ENCODE data around the gene LANCL3. TPM values are rescaled to one million over a fixed set of nuclear protein-coding genes. Genes with fewer than 3 reads are reported as not detected.

Gene LANCL3
- polyA plus RNA-seq, 1 experiment = 0.01 TPM

DNA sequence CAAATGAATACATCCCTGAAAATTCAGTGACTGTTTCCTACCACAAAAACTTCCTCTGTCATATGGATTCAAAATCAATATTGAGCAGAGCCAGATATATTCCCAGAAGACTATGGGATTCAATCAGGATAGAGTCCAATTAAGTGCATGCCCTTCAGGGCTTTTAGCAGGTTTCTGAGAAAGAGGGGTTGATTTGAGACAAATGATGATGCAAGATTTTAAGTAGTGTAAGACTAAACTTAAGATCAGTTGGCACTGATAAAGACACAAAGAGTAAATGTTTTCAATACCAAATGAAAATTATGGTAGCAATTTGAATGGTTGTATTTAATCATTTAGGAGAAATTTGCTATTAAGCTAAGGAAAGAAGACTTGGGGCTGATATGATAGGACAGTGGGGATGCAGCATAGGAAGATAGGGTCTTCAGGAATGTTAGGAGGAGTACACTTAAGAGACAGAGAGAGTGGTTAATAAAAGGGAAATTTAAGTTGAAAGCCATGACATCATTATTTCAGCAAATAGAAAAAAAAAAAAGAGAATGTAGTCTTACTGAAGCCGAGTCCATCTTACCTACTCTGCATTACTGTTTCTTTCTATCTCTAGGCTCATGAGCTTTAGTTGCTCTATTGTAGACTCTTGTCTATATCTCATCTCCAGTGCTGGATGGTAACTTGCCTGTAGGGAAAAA lies 82.1 kb downstream of the LANCL3 start:
- CTCF ChIA-PET = no interaction called here
- Histone ChIP-seq H3K4me3 (ENCODE audit: low read depth, low read length) (no peak overlapping the region), H3K27me3 (ENCODE audit: control insufficient read depth, insufficient read depth, low read length) (no peaks in the 10 kb centered on the region), H3K27ac (ENCODE audit: low read depth, low read length) (no peak overlapping the region), H3K9me3 (ENCODE audit: control insufficient read depth, insufficient read depth, low read length) (no peaks in the 10 kb centered on the region)
- DNase-seq (ENCODE audit: low read depth, low spot score) = no peak
- POLR2A ChIA-PET = no interaction called here
- TF ChIP-seq, protein P1, sequence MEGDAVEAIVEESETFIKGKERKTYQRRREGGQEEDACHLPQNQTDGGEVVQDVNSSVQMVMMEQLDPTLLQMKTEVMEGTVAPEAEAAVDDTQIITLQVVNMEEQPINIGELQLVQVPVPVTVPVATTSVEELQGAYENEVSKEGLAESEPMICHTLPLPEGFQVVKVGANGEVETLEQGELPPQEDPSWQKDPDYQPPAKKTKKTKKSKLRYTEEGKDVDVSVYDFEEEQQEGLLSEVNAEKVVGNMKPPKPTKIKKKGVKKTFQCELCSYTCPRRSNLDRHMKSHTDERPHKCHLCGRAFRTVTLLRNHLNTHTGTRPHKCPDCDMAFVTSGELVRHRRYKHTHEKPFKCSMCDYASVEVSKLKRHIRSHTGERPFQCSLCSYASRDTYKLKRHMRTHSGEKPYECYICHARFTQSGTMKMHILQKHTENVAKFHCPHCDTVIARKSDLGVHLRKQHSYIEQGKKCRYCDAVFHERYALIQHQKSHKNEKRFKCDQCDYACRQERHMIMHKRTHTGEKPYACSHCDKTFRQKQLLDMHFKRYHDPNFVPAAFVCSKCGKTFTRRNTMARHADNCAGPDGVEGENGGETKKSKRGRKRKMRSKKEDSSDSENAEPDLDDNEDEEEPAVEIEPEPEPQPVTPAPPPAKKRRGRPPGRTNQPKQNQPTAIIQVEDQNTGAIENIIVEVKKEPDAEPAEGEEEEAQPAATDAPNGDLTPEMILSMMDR (IDR thresholded peaks at IDR 0.05; ENCODE audit: low read depth, low read length) = no peak

DNA sequence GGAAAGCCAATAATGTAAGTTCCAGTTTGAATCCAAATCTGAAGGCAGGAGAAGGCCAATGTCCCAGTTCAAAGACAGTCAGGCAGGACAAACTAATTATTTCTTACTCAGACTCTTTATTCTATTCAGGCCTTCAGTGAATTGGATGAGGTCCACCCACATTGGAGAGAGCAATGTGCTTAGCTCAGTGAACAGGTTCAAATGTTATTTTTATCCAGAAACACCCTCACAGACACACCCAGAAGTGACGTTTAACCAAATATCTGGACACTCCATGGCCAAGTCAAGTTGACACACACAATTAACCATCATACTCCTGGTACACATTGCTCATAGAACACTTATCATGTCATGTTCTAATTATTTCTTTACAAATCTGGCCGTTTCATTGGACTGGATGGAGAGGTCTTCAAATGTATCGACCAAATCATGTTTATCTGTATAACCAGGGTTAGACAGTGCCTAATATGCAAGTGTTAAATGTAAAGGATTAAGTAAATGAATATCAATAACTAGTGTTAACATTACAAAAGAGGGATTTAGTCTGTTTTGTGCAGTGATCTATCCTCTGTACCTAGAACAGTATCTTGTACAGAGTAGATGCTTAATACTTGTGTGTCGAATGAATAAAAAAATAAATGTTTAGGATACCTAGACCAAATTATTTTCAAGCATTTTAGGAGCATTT lies 87.0 kb downstream of the LANCL3 start:
- no peak for DNase-seq (ENCODE audit: low read depth, low spot score)
- TF ChIP-seq, protein P1 (IDR thresholded peaks at IDR 0.05; ENCODE audit: low read depth, low read length) = no peak
- Histone ChIP-seq H3K27me3 (ENCODE audit: control insufficient read depth, insufficient read depth, low read length) (no peaks in the 10 kb centered on the region), H3K9me3 (ENCODE audit: control insufficient read depth, insufficient read depth, low read length) (no peaks in the 10 kb centered on the region), H3K4me3 (ENCODE audit: low read depth, low read length) (no peak overlapping the region), H3K27ac (ENCODE audit: low read depth, low read length) (no peak overlapping the region)
- ChIA-PET CTCF (no interaction called here), POLR2A (no interaction called here)

GRCh38 chrX:37659047-37659446 lies 87.6 kb downstream of the LANCL3 start:
- TF ChIP-seq, protein P1 (IDR thresholded peaks at IDR 0.05; ENCODE audit: low read depth, low read length) = no peak
- CTCF ChIA-PET = no interaction called here
- POLR2A ChIA-PET = no interaction called here

GRCh38 chrX:37662181-37662580 lies 90.7 kb downstream of the LANCL3 start:
- ChIA-PET CTCF (no interaction called here), POLR2A (no interaction called here)
- Histone ChIP-seq H3K4me3 (ENCODE audit: low read depth, low read length) (no peak overlapping the region), H3K9me3 (ENCODE audit: control insufficient read depth, insufficient read depth, low read length) (no peaks in the 10 kb centered on the region), H3K27me3 (ENCODE audit: control insufficient read depth, insufficient read depth, low read length) (no peaks in the 10 kb centered on the region), H3K27ac (ENCODE audit: low read depth, low read length) (no peak overlapping the region)
- TF ChIP-seq, protein P1 (IDR thresholded peaks at IDR 0.05; ENCODE audit: low read depth, low read length) = no peak
- no peak for DNase-seq (ENCODE audit: low read depth, low spot score)

More at GRCh38 chrX:37659047-37659446, 87.6 kb downstream of the LANCL3 start:
- Histone ChIP-seq H3K9me3 (ENCODE audit: control insufficient read depth, insufficient read depth, low read length) (no peaks in the 10 kb centered on the region), H3K27me3 (ENCODE audit: control insufficient read depth, insufficient read depth, low read length) (no peaks in the 10 kb centered on the region), H3K4me3 (ENCODE audit: low read depth, low read length) (no peak overlapping the region), H3K27ac (ENCODE audit: low read depth, low read length) (no peak overlapping the region)
- no peak for DNase-seq (ENCODE audit: low read depth, low spot score)

DNA sequence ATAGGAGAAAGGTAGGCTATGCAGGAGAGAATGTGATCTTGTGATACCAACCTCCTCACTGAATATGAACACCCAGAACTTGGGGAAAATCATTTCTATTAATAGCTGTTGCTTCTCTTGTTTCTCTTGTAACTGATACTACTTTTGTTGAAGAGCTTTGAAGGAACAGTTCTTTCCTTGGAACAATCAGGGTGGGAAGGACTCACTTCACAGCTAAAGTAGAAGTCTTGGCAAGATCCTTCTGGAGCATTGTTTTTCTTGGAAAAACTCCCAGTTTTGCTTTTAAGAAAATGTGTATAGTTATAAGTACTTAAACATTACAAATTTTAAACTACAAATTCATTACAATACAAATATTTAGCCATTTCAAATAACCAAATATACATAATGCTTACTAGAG lies 95.1 kb downstream of the LANCL3 start:
- H3K27me3 ChIP-seq (ENCODE audit: control insufficient read depth, insufficient read depth, low read length) = no peaks in the 10 kb centered on the region
- no peak for DNase-seq (ENCODE audit: low read depth, low spot score)
- ChIA-PET CTCF (no interaction called here), POLR2A (no interaction called here)
- no peaks in the 10 kb centered on the region for H3K9me3 ChIP-seq (ENCODE audit: control insufficient read depth, insufficient read depth, low read length)
- no peak overlapping the region for H3K27ac ChIP-seq (ENCODE audit: low read depth, low read length)
- H3K4me3 ChIP-seq (ENCODE audit: low read depth, low read length) = no peak overlapping the region
- TF ChIP-seq, protein P1 (IDR thresholded peaks at IDR 0.05; ENCODE audit: low read depth, low read length) = no peak
